GM11168 (cell line): ENCODE results near the gene CMIP.

ENCODE experiments used
- in situ Hi-C: fragments of 300-500 bp; cut with MboI; formaldehyde crosslinking; loops from one replicate; pipeline ENCODE4 v1.12.0; 2022; ENCODE audit warnings: low sequenced_read_pairs; ENCODE audit not compliant: unreplicated experiment

The CMIP gene

GRCh38 chr16:81444448-81445121 is at the start of gene CMIP:
CMIP (plus strand) TSS chr16:81444808.
- in situ Hi-C loops: no loop called here

- in situ Hi-C loops: loop anchor here (10.0 to 25.0 kb wide), 2 partner anchors 330 to 492 kb away; no protein-coding TSS in a partner anchor
Observed at GRCh38 chr16:81394966-81395655, 49.5 kb upstream of the CMIP start.

GRCh38 chr16:81397058-81397878 is 47.3 kb upstream of the CMIP start:
- in situ Hi-C loops: loop anchor here (10.0 to 25.0 kb wide), 2 partner anchors 328 to 490 kb away; no protein-coding TSS in a partner anchor

GRCh38 chr16:81397879-81398520 is 46.6 kb upstream of the CMIP start:
- in situ Hi-C loops: loop anchor here (10.0 to 25.0 kb wide), 2 partner anchors 327 to 489 kb away; no protein-coding TSS in a partner anchor

GRCh38 chr16:81399909-81400308 is 44.7 kb upstream of the CMIP start:
- in situ Hi-C loops: loop anchor here (10.0 to 25.0 kb wide), 3 partner anchors 225 to 487 kb away; no protein-coding TSS in a partner anchor

- in situ Hi-C loops: loop anchor here (10.0 kb wide), 1 partner anchor 224 kb away; no protein-coding TSS in a partner anchor
Observed at GRCh38 chr16:81401035-81401950, 43.3 kb upstream of the CMIP start.

GRCh38 chr16:81403208-81403600 is 41.4 kb upstream of the CMIP start:
- in situ Hi-C loops: loop anchor here (10.0 kb wide), 1 partner anchor 222 kb away; no protein-coding TSS in a partner anchor

- in situ Hi-C loops: loop anchor here (10.0 kb wide), 1 partner anchor 221 kb away; no protein-coding TSS in a partner anchor
Observed at GRCh38 chr16:81403601-81404391, 40.8 kb upstream of the CMIP start.

- in situ Hi-C loops: loop anchor here (10.0 kb wide), 1 partner anchor 220 kb away; no protein-coding TSS in a partner anchor
Observed at GRCh38 chr16:81405002-81405401, 39.6 kb upstream of the CMIP start.

GRCh38 chr16:81405702-81406113 is 38.9 kb upstream of the CMIP start:
- in situ Hi-C loops: loop anchor here (10.0 kb wide), 1 partner anchor 219 kb away; no protein-coding TSS in a partner anchor

DNA sequence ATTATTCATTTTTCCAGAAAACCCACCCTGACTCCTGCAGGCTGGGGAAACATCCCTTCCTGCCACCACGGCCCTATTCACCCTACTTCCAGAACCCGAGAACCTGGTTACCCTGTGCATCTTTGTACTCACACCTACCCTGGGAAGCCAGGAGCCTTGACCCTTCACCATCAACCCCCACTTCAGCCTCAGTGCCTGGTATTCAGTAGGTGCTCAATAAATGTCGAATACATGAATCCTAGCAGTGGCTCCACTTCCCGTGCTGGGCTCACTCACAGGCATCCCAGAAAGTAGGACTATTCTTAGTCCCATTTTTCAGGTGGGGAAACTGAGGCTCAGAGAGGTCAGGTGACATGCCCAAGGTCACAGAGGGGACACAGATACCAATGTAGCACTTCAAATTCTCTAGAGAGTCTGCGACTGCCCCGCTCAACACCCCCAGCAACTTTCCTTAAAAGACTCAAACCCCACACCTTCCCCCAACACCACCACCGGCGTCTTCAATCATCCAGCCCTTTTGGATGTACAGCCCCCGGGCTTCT is 36.1 kb upstream of the CMIP start:
- in situ Hi-C loops: loop anchor here (10.0 kb wide), 1 partner anchor 216 kb away; no protein-coding TSS in a partner anchor

- in situ Hi-C loops: loop anchor here (10.0 kb wide), 1 partner anchor 216 kb away; no protein-coding TSS in a partner anchor
Observed at GRCh38 chr16:81409016-81409556, 35.5 kb upstream of the CMIP start.

- in situ Hi-C loops: no loop called here
Observed at GRCh38 chr16:81410643-81411293, 33.8 kb upstream of the CMIP start.

DNA sequence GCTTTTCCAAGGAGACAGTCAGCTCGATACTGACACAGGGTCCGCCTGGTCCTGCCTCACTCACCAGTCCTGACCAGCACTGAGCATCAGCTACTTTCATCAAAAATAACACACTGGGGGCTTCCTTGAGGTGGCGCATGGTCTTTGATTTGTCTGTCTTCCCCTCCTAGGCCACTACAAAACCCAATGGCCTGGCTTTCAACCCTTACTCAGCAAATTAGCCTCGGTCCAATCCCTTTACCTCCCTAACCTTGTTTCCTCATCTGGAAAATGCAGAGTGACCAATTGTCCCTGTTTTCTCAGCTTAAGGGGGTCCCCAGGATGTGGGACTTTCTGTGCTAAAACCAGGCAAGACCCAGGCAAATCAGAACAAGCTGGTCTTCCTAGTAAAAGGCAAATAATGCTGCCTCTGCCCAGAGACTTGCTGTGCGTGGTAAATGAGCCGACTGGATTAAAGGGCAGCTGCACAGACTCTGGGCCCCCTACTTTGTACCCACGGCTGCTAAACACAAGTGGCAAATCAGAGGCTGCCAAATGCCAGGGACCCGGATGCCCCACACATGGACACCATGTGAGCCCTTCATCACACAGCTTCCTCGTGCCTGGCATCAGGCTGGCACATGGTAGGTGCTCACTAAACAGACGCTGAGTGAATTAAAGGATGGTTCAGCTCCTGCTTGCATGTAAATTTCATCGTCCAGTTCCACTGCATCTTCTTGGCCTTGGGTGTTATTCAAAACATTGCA is 31.2 kb upstream of the CMIP start:
- in situ Hi-C loops: no loop called here

- in situ Hi-C loops: no loop called here
Observed at GRCh38 chr16:81415751-81416150, 28.9 kb upstream of the CMIP start.

- in situ Hi-C loops: no loop called here
Observed at GRCh38 chr16:81416749-81417148, 27.9 kb upstream of the CMIP start.
